ENCODE data around the gene SUPT5H.

- TF ChIP-seq EZH2 (optimal IDR thresholded peaks at IDR 0.05; ENCODE audit: low read depth, low read length) (no peak), CTCF (IDR thresholded peaks at IDR 0.05; ENCODE audit: low read length) (no peak), EZH2phosphoT487 (IDR thresholded peaks at IDR 0.05; ENCODE audit: low read length) (no peak)
Observed at GRCh38 chr19:39401549-39402345, 43.6 kb upstream of the SUPT5H start.
